ENCODE results near the gene NUP43. TPM values are rescaled to one million over a fixed set of nuclear protein-coding genes. Genes with fewer than 3 reads are reported as not detected.

Gene NUP43
- total and polyA plus RNA-seq, 12 donors, result 10.0 to 34.3 (median 29.5) TPM

DNA sequence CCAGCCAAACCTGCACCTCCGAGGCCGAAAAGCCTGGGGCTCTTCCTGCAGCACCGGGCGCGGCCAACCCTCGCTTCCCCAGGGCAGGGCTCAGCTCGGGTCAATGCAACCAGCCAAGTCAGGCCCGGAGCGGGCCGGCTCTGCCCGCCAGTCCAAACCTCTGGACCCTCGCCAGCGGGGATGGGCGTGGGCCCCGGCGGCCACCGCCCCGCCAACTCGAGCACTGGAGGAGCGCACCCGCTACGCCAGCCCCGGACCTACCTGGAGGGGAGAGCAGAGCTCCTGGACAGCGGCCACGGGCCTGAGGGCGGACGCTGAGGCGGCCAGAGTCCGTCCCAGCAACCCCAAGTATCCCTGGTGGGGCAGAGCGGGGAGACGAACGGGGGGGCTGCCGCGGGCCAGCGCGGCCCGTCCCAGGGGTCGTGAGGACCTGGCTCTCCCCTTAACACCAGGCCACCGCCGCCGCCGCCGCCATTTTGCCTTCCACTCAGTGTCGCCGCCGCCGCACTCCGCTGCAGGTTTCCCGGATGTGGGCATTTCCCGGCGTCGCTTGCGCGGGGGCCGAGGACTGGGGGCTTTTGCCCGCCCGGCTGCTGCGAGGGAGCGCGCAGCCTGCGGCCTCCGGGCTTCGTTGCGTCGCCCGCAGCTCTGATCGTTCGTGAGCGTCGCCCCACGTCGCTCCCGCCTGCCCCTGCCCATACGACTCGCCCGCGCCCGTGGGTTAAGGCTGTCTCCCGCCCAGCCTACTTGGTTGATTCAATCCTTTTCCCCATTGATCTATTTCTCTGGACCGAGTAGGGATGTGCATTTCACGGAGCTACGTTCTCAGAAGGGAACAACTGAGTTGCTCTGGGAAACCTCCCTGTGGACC is 28.5 kb downstream of the NUP43 start, which contains the start of gene LATS1:
LATS1 (minus strand) TSS at position 514 of the 871 bp plus-strand sequence. CDS start 15,975 bp downstream, outside the sequence.
- WGBS, 2 donors, result 0 to 1% methylated on average over 77 to 82 of the region's 82 CpGs
- peaks cover 0 to 16% (median 0%) of the 10 kb centered on the region in 9 donors for H3K36me3 ChIP-seq
- intact Hi-C loops (cut with DNase I), result loop anchor here in 4 of 10 donors (5.0 to 10.0 kb wide), 4 partner anchors 71 to 209 kb away; partner anchors contain the start of genes GINM1 (in 2 of the 4), KATNA1 (in 1 of the 4) and PPIL4 (in 1 of the 4)
- ATAC-seq (peak; percentile 93 to 97 (median 95)), DNase-seq (peak; percentile 91 to 93)
- H3K27me3 ChIP-seq, result no peaks in the 10 kb centered on the region
- peak within 1 kb of the TSS; percentile 63 to 98 (median 88) for H3K4me3 ChIP-seq
- TF ChIP-seq CTCF (IDR thresholded peaks at IDR 0.05), result no peak
- H3K4me1 ChIP-seq, result peaks cover 0 to 41% (median 28%) of the 10 kb centered on the region in 9 donors
- no peaks in the 10 kb centered on the region for H3K9me3 ChIP-seq
- peak within 1 kb of the TSS; percentile 90 to 100 (median 99) for H3K27ac ChIP-seq

- peak overlapping the region; percentile 63 to 98 (median 88) for H3K4me3 ChIP-seq
- no peak for TF ChIP-seq CTCF (IDR thresholded peaks at IDR 0.05)
- DNase-seq (no peak), ATAC-seq (peak in 4 of 8 donors; percentile 1 to 38 (median 8))
- WGBS, 2 donors, result 0% methylated on average over 9 of the region's 9 CpGs
- H3K36me3 ChIP-seq, result peaks cover 0 to 21% (median 0%) of the 10 kb centered on the region in 9 donors
- H3K27ac ChIP-seq, result peak overlapping the region; percentile 90 to 100 (median 99)
- peaks cover 0 to 41% (median 28%) of the 10 kb centered on the region in 9 donors for H3K4me1 ChIP-seq
- intact Hi-C loops (cut with DNase I), result loop anchor here in 4 of 10 donors (5.0 to 10.0 kb wide), 4 partner anchors 70 to 210 kb away; partner anchors contain the start of genes GINM1 (in 2 of the 4), KATNA1 (in 1 of the 4) and PPIL4 (in 1 of the 4)
- no peaks in the 10 kb centered on the region for H3K9me3 ChIP-seq
- no peaks in the 10 kb centered on the region for H3K27me3 ChIP-seq
Measured at GRCh38 chr6:149717255-149717587, 29.1 kb downstream of the NUP43 start.

DNA sequence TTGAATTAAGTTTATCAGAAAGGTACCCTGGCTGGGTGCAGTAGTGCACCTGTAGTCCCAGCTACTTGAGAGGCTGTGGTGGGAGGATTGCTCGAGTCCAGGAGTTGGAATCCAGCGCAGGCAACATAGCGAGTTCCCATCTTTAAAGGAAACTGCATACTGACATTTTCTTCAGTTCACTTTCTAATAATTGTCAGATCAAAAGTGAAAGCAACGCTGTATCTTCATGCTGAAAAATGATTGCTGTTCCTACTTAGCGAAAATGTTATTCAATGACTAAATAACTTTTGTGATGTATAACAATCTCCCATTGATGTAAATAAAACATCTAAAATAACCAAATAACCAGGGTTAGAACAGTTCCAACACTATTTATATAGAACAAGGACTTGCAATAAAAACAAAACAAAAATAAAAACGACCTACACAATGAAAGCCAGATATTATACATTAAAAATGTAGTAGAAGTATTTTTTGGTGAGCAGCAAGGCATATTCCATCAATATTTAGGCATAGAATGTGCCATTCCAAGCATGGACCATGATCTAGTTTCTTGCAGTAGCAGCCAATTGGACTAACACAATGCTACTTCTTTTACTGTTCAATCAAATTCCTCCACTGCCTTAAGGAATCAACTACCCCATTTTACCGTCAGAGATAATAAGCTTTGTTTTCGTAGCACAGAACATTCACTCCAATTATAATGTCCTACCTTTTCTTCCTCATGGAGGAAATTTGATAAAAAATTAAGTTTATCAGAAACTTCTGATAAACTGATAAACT is 30.0 kb downstream of the NUP43 start:
- peaks cover 0 to 41% (median 28%) of the 10 kb centered on the region in 9 donors for H3K4me1 ChIP-seq
- TF ChIP-seq CTCF (IDR thresholded peaks at IDR 0.05), result no peak
- ATAC-seq (no peak), DNase-seq (no peak)
- H3K27me3 ChIP-seq, result no peaks in the 10 kb centered on the region
- H3K4me3 ChIP-seq, result peak overlapping the region; percentile 63 to 98 (median 88)
- intact Hi-C loops (cut with DNase I), result loop anchor here in 4 of 10 donors (5.0 to 10.0 kb wide), 4 partner anchors 69 to 211 kb away; partner anchors contain the start of genes GINM1 (in 2 of the 4), KATNA1 (in 1 of the 4) and PPIL4 (in 1 of the 4)
- peak overlapping the region in 9 of 10 donors; percentile 47 to 100 (median 99) for H3K27ac ChIP-seq
- 18 to 25% methylated on average over 8 of the region's 8 CpGs for WGBS, 2 donors
- peaks cover 0 to 21% (median 0%) of the 10 kb centered on the region in 9 donors for H3K36me3 ChIP-seq
- no peaks in the 10 kb centered on the region for H3K9me3 ChIP-seq

Data from heart right ventricle (tissue), 16 donors.